Nucleus accumbens (tissue), 56 donors: Measurements from ENCODE around the gene SUPT3H.
"Not testable (repeated sequence)": the region's sequence is repeated elsewhere in the genome, so short reads cannot be mapped to it uniquely, and the experiment has no call there.

Source experiments
- DNase-seq, 56 donors: peaks; one replicate each; lab custom pipeline; 2025; lab: John Stamatoyannopoulos, UW

Gene SUPT3H

GRCh38 chr6:45187836-45188235 lies 189.9 kb downstream of the SUPT3H start:
- no peak for DNase-seq

- no peak for DNase-seq
These were observed 192.1 kb downstream of the SUPT3H start for GRCh38 chr6:45185403-45186251.

GRCh38 chr6:45184937-45185336 lies 192.8 kb downstream of the SUPT3H start:
- no peak for DNase-seq

- DNase-seq, result no peak
These were observed 193.7 kb downstream of the SUPT3H start for GRCh38 chr6:45184040-45184439.

DNA sequence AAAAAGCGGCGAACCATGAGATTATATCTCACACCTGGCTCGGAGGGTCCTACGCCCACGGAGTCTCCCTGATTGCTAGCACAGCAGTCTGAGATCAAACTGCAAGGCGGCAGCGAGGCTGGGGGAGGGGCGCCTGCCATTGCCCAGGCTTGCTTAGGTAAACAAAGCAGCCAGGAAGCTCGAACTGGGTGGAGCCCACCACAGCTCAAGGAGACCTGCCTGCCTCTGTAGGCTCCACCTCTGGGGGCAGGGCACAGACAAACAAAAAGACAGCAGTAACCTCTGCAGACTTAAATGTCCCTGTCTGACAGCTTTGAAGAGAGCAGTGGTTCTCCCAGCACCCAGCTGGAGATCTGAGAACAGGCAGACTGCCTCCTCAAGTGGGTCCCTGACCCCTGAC lies 201.4 kb downstream of the SUPT3H start:
- DNase-seq, result not testable (repeated sequence)

DNA sequence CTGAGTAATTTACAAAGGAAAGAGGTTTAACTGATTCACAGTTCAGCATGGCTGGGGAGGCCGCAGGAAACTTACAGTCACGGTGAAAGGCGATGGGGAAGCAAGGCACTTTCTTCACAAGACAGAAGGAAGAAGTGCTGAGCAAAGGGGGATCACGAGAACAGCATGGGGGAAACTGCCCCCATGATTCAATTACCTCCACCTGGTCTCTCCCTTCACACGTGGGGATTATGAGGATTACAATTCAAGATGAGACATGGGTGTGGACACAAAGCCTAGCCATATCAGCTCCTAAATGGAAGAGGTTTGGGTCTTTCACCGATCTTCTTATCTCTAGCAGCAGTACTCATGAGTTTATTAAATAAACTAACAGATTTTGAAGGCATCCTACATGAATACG lies 202.5 kb downstream of the SUPT3H start:
- no peak for DNase-seq

GRCh38 chr6:45174045-45174444 lies 203.7 kb downstream of the SUPT3H start:
- no peak for DNase-seq

DNA sequence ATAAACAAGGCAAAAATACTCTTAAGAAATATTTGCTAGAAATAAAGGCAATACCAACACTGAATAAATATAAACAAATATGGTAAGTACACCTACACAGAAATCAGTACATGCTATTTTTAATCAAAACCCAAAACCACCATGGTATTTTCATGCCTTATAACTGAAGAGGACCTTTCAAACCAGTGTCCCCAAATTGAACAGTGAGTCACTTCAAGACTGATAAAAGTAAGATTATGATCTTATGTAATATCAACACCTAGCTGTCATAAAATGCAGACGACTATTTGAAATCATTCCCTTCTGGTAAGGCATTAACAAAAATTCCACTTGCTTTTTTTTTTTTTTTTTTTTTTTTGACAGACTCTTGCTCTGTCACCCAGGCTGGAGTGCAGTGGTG lies 206.4 kb downstream of the SUPT3H start:
- DNase-seq, result no peak

DNA sequence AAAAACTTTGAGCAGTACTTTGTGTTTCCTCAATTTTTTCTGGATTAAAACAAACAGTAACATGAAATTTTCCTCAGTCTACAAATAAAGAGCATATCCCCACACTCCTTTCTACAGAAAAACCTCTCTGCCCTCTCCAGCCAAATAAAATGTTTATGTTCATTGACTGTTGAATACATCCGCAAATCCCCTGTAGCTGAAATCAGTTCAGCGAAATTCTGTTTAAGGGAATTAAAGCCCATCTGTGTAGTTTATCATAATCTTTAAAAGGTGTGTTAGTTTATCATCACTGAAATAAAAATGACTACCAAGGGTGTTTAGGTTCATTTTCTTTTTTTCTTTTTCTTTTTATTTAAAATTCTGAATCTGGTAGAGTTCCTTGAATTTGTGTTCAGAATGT lies 207.4 kb downstream of the SUPT3H start:
- no peak for DNase-seq

- no peak for DNase-seq
These were observed 207.9 kb downstream of the SUPT3H start for GRCh38 chr6:45169815-45170214.

DNA sequence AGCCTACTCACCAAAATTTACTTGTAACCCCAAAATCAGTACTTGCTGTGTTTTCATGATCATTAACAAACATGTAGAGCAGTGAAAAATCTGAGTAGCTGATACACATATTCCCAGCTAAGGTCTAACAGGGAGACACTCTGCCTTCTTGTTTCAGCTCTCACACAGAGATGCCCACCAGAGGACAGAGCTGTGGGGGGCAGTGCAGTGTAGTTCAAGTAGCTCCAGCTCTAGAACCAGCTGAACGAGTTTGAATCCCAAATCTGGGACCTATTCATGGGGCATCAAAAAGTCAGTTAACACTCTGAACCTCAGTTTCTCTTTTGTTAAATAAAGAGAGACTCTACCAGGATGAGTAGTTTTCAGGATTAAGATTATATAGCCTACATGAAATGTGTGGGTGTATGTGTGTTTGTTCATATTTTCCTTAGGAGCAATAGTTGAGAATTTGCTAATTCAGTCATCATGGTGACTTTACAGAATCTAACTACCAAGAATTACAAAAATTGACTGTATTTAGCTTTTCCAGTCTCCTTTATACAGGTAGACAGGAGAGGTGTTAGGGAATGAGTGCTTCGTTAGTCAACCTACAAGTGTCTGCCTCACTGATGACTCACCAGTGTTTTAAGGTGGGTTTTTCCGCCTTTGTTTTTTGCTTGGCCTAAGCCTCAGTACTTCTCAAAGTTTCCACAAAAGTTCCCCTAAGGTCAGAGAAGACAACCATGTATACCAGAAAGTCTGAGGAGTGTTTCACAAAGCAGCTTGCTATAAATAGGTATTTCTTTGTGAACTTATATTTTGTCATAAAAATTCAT lies 213.6 kb downstream of the SUPT3H start:
- DNase-seq, result no peak

GRCh38 chr6:45160305-45160704 lies 217.4 kb downstream of the SUPT3H start:
- DNase-seq, result no peak

DNA sequence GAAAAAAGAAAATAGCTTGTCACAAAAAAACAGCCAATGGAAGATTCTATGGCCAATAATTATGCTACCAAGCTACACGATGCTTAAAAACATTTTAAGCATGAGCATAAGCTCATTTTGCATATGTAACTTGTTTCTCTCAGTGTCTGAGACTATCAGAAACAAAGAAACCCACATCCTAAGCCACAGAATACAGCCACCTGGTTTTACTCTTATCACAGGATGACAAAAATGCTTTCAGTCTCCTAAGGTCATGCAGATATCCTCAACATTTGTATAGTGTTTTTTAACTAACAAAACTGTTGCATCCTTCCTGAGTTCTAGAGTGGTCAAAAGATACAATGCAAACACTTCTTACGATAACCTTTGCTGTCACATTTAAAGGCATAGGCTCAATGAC lies 221.7 kb downstream of the SUPT3H start:
- no peak for DNase-seq

GRCh38 chr6:45155341-45155894 lies 222.3 kb downstream of the SUPT3H start:
- DNase-seq, result no peak

DNA sequence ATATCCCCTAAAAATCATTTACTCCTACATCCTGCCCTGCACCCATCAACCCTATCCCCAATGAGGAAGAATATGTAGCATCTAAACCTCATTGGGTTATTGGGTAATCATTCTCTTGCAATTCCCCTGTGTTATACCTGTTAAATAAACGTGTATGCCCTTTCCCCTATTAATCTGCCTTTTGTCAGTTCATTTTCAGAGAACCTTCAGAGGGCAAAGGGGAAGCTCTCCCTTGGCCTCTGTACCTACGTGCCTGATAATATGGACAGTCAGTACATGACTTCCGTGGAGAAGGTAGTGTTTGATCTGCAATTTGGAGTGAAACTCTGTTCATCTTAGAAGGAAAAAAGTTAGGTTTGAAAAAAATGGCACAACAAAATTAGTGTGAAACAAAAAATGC lies 223.1 kb downstream of the SUPT3H start:
- DNase-seq, result no peak

DNA sequence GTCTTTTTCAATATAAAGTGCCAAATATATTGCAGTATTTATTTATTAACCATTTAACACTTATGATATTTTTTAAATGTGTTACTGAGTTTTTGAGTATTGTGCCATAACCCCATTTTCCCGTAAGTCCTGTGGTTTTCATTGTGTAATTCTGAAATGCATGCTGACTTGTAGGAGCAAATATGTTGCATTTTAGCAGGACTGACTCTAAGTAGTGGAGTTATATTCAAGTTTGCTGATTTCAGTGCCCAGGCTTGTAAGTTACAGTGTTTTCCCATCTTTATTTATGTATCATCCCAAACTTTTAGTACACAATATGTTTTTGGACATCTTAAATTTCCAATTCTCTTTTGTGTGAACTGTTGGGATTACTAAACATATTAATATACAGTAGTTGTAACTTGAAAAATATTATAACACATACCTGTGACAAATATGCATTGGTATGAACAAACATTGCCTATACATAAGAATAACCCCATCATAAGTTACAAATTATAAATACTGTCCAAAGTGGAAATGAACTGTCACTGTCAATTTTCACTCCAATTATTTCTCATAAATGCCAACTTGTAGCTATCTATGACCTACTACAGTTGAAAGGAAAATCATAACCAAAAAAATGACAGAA lies 228.9 kb downstream of the SUPT3H start:
- DNase-seq, result no peak

DNA sequence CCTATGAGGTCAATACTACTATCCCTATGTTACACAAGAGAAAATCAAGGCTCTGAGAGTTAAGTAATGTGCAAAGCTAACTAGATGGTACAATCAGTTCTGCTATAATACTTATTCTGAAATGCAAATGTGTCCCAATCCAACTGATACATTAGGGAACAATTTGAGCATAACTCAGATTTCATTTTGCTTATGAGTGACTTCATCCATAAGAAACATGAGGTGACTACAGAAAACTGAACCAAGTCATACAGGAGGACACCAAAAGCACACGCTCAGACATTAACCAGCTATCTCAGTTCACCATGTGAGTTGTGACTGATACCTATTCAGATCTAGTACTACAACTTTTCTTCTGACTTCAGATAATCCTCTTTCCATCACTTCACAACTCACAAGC lies 229.5 kb downstream of the SUPT3H start:
- no peak for DNase-seq

GRCh38 chr6:45145658-45146057 lies 232.1 kb downstream of the SUPT3H start:
- DNase-seq, result not testable (repeated sequence)

- DNase-seq, result no peak
These were observed 239.0 kb downstream of the SUPT3H start for GRCh38 chr6:45138765-45139164.

- no peak for DNase-seq
These were observed 241.2 kb downstream of the SUPT3H start for GRCh38 chr6:45136495-45136894.
